Measurements from ENCODE around the gene ITCH. TPM values are rescaled to one million over a fixed set of nuclear protein-coding genes. Genes with fewer than 3 reads are reported as not detected.
A peak's percentile ranks its signal among the peaks of the same experiment; 100 is the strongest.

Gene ITCH
- total RNA-seq, 1 experiment from 2014 or later, result 63.9 TPM

DNA sequence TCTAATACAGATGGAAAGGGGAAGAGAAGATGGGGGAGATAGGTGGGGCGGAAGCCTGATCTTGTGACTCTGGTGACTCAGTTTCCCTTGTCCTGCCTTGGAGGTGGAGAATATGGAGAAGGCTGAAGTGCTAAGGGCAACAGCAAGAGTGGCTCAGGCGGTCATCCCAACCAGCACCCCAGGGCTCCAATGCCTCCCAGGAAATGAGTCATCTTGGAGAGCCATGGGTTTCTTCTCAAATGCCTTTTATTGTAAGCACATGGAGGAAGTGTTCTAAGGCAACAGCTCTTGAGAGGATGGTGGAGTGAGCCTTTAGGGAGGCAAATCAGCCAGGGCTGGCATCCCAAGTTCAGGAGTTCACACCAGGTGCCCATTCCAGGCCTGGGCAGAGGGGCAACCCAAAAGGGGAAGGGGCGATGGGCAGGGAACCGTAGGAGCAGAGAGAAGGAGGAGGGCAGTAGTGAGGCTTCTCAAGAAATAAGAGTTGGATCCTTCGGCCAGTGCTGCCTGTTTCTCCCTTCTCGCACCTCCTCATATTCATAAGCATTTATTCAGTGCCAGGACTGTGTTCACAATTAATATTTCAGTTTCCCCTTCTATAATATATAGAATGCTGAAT, 46.8 kb upstream of the ITCH start:
- ATAC-seq (no peak), DNase-seq (ENCODE audit: low read depth, low spot score) (no peak)
- H3K36me3 ChIP-seq (ENCODE audit: control insufficient read depth, insufficient read depth, low read length), result no peaks in the 10 kb centered on the region
- ChIA-PET POLR2A (no interaction called here), CTCF (no interaction called here)
- BruUV-seq (replicated peaks), result no TSS peak
- intact Hi-C loops (cut with micrococcal nuclease; ENCODE audit: unreplicated experiment), result no loop called here
- H3K4me1 ChIP-seq (ENCODE audit: control insufficient read depth, insufficient read depth, low read length), result 0 out of 2 replicates have a peak, but pooled peaks cover 9% of the 10 kb centered on the region
- H3K27ac ChIP-seq (ENCODE audit: low read length), result peak overlapping the region; percentile 2; the same call in 1 of the 2 replicates
- H3K9me3 ChIP-seq (ENCODE audit: control insufficient read depth, insufficient read depth, low read depth, low read length), result 0 out of 2 replicates have a peak, but pooled peaks cover 3% of the 10 kb centered on the region
- in situ Hi-C loops (cut with HindIII; ENCODE audit: low pct_unique_long_range_greater_than_20kb, low sequenced_read_pairs), result no loop called here
- no peaks in the 10 kb centered on the region for H3K27me3 ChIP-seq (ENCODE audit: control insufficient read depth, insufficient read depth, low read length)
- no peak overlapping the region for H3K4me3 ChIP-seq (ENCODE audit: low read depth in 2 of 2, low read length in 2 of 2)
- TF ChIP-seq, protein P1, sequence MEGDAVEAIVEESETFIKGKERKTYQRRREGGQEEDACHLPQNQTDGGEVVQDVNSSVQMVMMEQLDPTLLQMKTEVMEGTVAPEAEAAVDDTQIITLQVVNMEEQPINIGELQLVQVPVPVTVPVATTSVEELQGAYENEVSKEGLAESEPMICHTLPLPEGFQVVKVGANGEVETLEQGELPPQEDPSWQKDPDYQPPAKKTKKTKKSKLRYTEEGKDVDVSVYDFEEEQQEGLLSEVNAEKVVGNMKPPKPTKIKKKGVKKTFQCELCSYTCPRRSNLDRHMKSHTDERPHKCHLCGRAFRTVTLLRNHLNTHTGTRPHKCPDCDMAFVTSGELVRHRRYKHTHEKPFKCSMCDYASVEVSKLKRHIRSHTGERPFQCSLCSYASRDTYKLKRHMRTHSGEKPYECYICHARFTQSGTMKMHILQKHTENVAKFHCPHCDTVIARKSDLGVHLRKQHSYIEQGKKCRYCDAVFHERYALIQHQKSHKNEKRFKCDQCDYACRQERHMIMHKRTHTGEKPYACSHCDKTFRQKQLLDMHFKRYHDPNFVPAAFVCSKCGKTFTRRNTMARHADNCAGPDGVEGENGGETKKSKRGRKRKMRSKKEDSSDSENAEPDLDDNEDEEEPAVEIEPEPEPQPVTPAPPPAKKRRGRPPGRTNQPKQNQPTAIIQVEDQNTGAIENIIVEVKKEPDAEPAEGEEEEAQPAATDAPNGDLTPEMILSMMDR (IDR thresholded peaks at IDR 0.05), result no peak
- TF ChIP-seq, protein P2, sequence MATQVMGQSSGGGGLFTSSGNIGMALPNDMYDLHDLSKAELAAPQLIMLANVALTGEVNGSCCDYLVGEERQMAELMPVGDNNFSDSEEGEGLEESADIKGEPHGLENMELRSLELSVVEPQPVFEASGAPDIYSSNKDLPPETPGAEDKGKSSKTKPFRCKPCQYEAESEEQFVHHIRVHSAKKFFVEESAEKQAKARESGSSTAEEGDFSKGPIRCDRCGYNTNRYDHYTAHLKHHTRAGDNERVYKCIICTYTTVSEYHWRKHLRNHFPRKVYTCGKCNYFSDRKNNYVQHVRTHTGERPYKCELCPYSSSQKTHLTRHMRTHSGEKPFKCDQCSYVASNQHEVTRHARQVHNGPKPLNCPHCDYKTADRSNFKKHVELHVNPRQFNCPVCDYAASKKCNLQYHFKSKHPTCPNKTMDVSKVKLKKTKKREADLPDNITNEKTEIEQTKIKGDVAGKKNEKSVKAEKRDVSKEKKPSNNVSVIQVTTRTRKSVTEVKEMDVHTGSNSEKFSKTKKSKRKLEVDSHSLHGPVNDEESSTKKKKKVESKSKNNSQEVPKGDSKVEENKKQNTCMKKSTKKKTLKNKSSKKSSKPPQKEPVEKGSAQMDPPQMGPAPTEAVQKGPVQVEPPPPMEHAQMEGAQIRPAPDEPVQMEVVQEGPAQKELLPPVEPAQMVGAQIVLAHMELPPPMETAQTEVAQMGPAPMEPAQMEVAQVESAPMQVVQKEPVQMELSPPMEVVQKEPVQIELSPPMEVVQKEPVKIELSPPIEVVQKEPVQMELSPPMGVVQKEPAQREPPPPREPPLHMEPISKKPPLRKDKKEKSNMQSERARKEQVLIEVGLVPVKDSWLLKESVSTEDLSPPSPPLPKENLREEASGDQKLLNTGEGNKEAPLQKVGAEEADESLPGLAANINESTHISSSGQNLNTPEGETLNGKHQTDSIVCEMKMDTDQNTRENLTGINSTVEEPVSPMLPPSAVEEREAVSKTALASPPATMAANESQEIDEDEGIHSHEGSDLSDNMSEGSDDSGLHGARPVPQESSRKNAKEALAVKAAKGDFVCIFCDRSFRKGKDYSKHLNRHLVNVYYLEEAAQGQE (IDR thresholded peaks at IDR 0.05; ENCODE audit: insufficient read depth in 1 of 2, low read depth in 2 of 2, low read length in 1 of 2), result no peak
- TF ChIP-seq TCF7L2 (IDR thresholded peaks at IDR 0.05; ENCODE audit: low read depth, low read length) (no peak), SIN3A (IDR thresholded peaks at IDR 0.05; ENCODE audit: borderline replicate concordance, insufficient read depth, low read depth, low read length) (no peak), POLR2AphosphoS5 (IDR thresholded peaks at IDR 0.05; ENCODE audit: low read depth, low read length) (no peak)

DNA sequence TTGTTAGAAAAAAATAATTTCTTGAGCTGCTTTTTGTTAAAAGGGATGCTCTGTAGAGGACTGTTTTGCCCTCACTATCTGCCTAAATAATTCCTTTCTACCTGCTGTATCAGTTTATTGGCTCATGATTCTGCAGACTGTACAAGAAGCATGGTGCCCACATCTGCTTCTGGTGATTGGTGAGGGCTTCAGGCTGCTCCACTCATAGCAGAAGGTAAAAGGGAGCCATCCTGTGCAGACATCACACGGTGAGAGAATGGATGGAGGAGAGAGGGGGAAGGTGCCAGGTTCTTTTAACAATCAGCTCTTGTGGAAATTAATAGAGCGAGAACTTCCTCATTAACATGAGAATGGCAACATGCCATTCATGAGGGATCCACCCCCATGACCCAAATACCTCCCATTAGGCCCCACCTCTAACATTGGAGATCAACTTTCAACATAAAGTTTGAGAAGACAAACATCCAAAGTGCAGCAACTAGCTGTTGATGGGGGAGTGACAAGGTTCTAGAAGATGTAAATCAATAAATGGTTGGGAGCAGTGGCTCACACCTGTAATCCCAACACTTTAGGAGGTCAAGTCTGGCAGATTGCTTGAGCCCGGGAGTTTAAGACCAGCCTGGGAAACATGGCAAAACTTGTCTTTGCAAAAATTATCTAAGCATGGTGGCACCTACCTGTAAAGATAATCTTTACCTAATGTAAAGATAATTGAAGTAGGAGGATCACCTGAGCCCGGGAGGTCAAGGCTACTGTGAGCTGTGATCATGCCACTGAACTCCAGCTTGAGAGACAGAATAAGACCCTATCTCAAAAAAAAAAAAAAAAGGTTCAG, 44.2 kb upstream of the ITCH start:
- Histone ChIP-seq H3K4me3 (ENCODE audit: low read depth in 2 of 2, low read length in 2 of 2) (no peak overlapping the region), H3K9me3 (ENCODE audit: control insufficient read depth, insufficient read depth, low read depth, low read length) (0 out of 2 replicates have a peak, but pooled peaks cover 3% of the 10 kb centered on the region), H3K27me3 (ENCODE audit: control insufficient read depth, insufficient read depth, low read length) (no peaks in the 10 kb centered on the region), H3K27ac (ENCODE audit: low read length) (no peak overlapping the region), H3K36me3 (ENCODE audit: control insufficient read depth, insufficient read depth, low read length) (no peaks in the 10 kb centered on the region), H3K4me1 (ENCODE audit: control insufficient read depth, insufficient read depth, low read length) (no peaks in the 10 kb centered on the region)
- ChIA-PET CTCF (interaction anchor here (0.9 kb wide), 1 partner anchor 10 kb away, joined by 8 read pairs; no protein-coding TSS in a partner anchor), POLR2A (interaction anchor here (0.5 to 0.6 kb wide), 2 partner anchors 71 to 116 kb away, joined by 4 read pairs; no protein-coding TSS in a partner anchor)
- no peak for DNase-seq (ENCODE audit: low read depth, low spot score)
- in situ Hi-C loops (cut with HindIII; ENCODE audit: low pct_unique_long_range_greater_than_20kb, low sequenced_read_pairs), result no loop called here
- no peak for ATAC-seq
- intact Hi-C loops (cut with micrococcal nuclease; ENCODE audit: unreplicated experiment), result no loop called here
- TF ChIP-seq TCF7L2 (IDR thresholded peaks at IDR 0.05; ENCODE audit: low read depth, low read length) (no peak), POLR2AphosphoS5 (IDR thresholded peaks at IDR 0.05; ENCODE audit: low read depth, low read length) (no peak), SIN3A (IDR thresholded peaks at IDR 0.05; ENCODE audit: borderline replicate concordance, insufficient read depth, low read depth, low read length) (no peak)
- TF ChIP-seq, protein P1 (IDR thresholded peaks at IDR 0.05), result no peak
- TF ChIP-seq, protein P2 (IDR thresholded peaks at IDR 0.05; ENCODE audit: insufficient read depth in 1 of 2, low read depth in 2 of 2, low read length in 1 of 2), result no peak
- no TSS peak for BruUV-seq (replicated peaks)
